Caco-2 (cell line): ENCODE results near the gene MEGF11. TPM values are rescaled to one million over a fixed set of nuclear protein-coding genes. Genes with fewer than 3 reads are reported as not detected.

Experiments used
- BruUV-seq: library from RNA; stranded (reverse); fragments of 400-500 nt; replicated peaks from 2 replicates; lab custom pipeline; 2021; lab: Mats Ljungman, UMichigan
- CTCF ChIA-PET: fragments of 300-600 bp; sonication (Branson Sonifier 250); formaldehyde crosslinking; loops from one replicate; lab custom pipeline; 2022; ENCODE audit warnings: antibody characterized with exemption; lab: Charles Lee
- POLR2A ChIA-PET: fragments of 300-600 bp; sonication (Branson Sonifier 250); formaldehyde crosslinking; loops from one replicate; lab custom pipeline; 2022; ENCODE audit warnings: antibody characterized with exemption; lab: Charles Lee
- DNase-seq, 2 experiments: peaks; one replicate each; pipeline versions ENCODE4 v3.0.0 to v3.0.0-alpha.2; 2020 to 2022
- H3K27me3 ChIP-seq: replicated peaks from 2 replicates; pipeline ENCODE4 v1.6.0; 2011; ENCODE audit warnings: low read length; ENCODE audit not compliant: control insufficient read depth, insufficient read depth
- H3K36me3 ChIP-seq: 2 replicates; pipeline ENCODE4 v1.5.1; 2011; ENCODE audit warnings: low read length; ENCODE audit not compliant: control insufficient read depth, insufficient read depth
- H3K4me1 ChIP-seq: fragments of 250-450 bp; sonication (Bioruptor Pico); 2 replicates; pipeline ENCODE4 v1.5.1; 2020; ENCODE audit warnings: mild to moderate bottlenecking
- H3K4me3 ChIP-seq: 2 replicates; pipeline ENCODE4 v1.5.1; 2011; ENCODE audit warnings: low read depth, mild to moderate bottlenecking, control low read depth, low read length
- H3K9me3 ChIP-seq: fragments of 250-450 bp; sonication (Bioruptor Pico); 2 replicates; pipeline ENCODE4 v1.5.1; 2020; ENCODE audit warnings: mild to moderate bottlenecking, moderate library complexity
- H3K27ac Mint-ChIP-seq: one replicate; pipeline ENCODE4 v1.8.0; 2022; ENCODE audit warnings: mixed read lengths; ENCODE audit not compliant: unreplicated experiment
- H3K27me3 Mint-ChIP-seq: one replicate; pipeline ENCODE4 v1.8.0; 2022; ENCODE audit warnings: mixed read lengths; ENCODE audit not compliant: insufficient read depth, unreplicated experiment
- H3K36me3 Mint-ChIP-seq: one replicate; pipeline ENCODE4 v1.8.0; 2022; ENCODE audit warnings: mild to moderate bottlenecking, mixed read lengths; ENCODE audit not compliant: insufficient read depth, unreplicated experiment
- H3K4me1 Mint-ChIP-seq: one replicate; pipeline ENCODE4 v1.8.0; 2022; ENCODE audit warnings: low read depth, mixed read lengths; ENCODE audit not compliant: unreplicated experiment
- H3K4me3 Mint-ChIP-seq: one replicate; pipeline ENCODE4 v1.8.0; 2022; ENCODE audit warnings: mild to moderate bottlenecking, moderate library complexity, mixed read lengths; ENCODE audit not compliant: unreplicated experiment
- H3K9me3 Mint-ChIP-seq: one replicate; pipeline ENCODE4 v1.8.0; 2022; ENCODE audit warnings: mixed read lengths; ENCODE audit not compliant: unreplicated experiment
- CTCF ChIP-seq, 2 experiments: fragments of 200-600 bp in 1 of 2; IDR thresholded peaks; 1 replicate in 1 of 2; 2 replicates in 1 of 2; pipeline versions ENCODE4 v1.5.1 to v1.8.0; 2011 to 2022; ENCODE audit warnings: antibody characterized with exemption in 1 of 2, control low read depth in 1 of 2, inconsistent platforms in 1 of 2, low read depth in 1 of 2, low read length in 1 of 2, mild to moderate bottlenecking in 1 of 2, moderate library complexity in 1 of 2; ENCODE audit not compliant: insufficient read depth in 1 of 2, severe bottlenecking in 1 of 2, unreplicated experiment in 1 of 2
- intact Hi-C: fragments of 100-400 bp; cut with micrococcal nuclease; formaldehyde crosslinking; loops from one replicate; pipeline ENCODE4 v1.10.0; 2022; ENCODE audit not compliant: unreplicated experiment
- total RNA-seq: library from RNA; stranded (reverse); gene quantifications from 2 replicates; pipeline ENCODE4 v1.2.3, GENCODE V29; 2022

Gene MEGF11
- total RNA-seq, 1 experiment from 2014 or later, result 0.66 TPM

GRCh38 chr15:66117841-66118240 lies 135.7 kb downstream of the MEGF11 start:
- no peaks in the 10 kb centered on the region for H3K4me1 ChIP-seq
- no peak overlapping the region for H3K4me3 ChIP-seq
- BruUV-seq, result no TSS peak
- POLR2A ChIA-PET, result no interaction called here
- no peaks in the 10 kb centered on the region for H3K36me3 Mint-ChIP-seq
- no peaks in the 10 kb centered on the region; the same call in 1 of the 2 replicates for H3K27me3 ChIP-seq
- H3K36me3 ChIP-seq, result no peaks in the 10 kb centered on the region
- CTCF ChIA-PET, result no interaction called here
- H3K9me3 ChIP-seq, result no peaks in the 10 kb centered on the region
- TF ChIP-seq CTCF (IDR thresholded peaks at IDR 0.05; ENCODE audit: insufficient read depth in 1 of 2, low read depth in 1 of 2, low read length in 1 of 2, severe bottlenecking in 1 of 2, unreplicated experiment in 1 of 2), result no peak
- intact Hi-C loops, result no loop called here
- H3K4me1 Mint-ChIP-seq, result no peaks in the 10 kb centered on the region
- DNase-seq, result no peak
- no peaks in the 10 kb centered on the region for H3K9me3 Mint-ChIP-seq
- H3K27ac Mint-ChIP-seq, result no peak overlapping the region
- H3K4me3 Mint-ChIP-seq, result no peak overlapping the region
- H3K27me3 Mint-ChIP-seq, result peaks cover 8% of the 10 kb centered on the region

GRCh38 chr15:66115568-66116206 lies 137.9 kb downstream of the MEGF11 start:
- Mint-ChIP-seq H3K27me3 (peaks cover 12% of the 10 kb centered on the region), H3K36me3 (no peaks in the 10 kb centered on the region), H3K27ac (no peak overlapping the region), H3K4me1 (no peaks in the 10 kb centered on the region), H3K9me3 (no peaks in the 10 kb centered on the region), H3K4me3 (no peak overlapping the region)
- no peak for DNase-seq
- intact Hi-C loops, result no loop called here
- CTCF ChIA-PET, result no interaction called here
- Histone ChIP-seq H3K9me3 (no peaks in the 10 kb centered on the region), H3K36me3 (no peaks in the 10 kb centered on the region), H3K4me3 (no peak overlapping the region), H3K4me1 (no peaks in the 10 kb centered on the region), H3K27me3 (no peaks in the 10 kb centered on the region)
- POLR2A ChIA-PET, result no interaction called here
- TF ChIP-seq CTCF (IDR thresholded peaks at IDR 0.05; ENCODE audit: insufficient read depth in 1 of 2, low read depth in 1 of 2, low read length in 1 of 2, severe bottlenecking in 1 of 2, unreplicated experiment in 1 of 2), result no peak
- no TSS peak for BruUV-seq

GRCh38 chr15:66114863-66115425 lies 138.6 kb downstream of the MEGF11 start:
- DNase-seq, result no peak
- H3K4me1 ChIP-seq, result no peaks in the 10 kb centered on the region
- no peak overlapping the region for H3K27ac Mint-ChIP-seq

More at GRCh38 chr15:66114863-66115425, 138.6 kb downstream of the MEGF11 start:
- Histone ChIP-seq H3K27me3 (no peaks in the 10 kb centered on the region; the same call in 1 of the 2 replicates), H3K9me3 (no peaks in the 10 kb centered on the region), H3K36me3 (no peaks in the 10 kb centered on the region), H3K4me3 (no peak overlapping the region)
- no peaks in the 10 kb centered on the region for H3K36me3 Mint-ChIP-seq
- ChIA-PET CTCF (interaction anchor here (0.7 kb wide), 1 partner anchor 14 kb away, joined by 3 read pairs; no protein-coding TSS in a partner anchor), POLR2A (no interaction called here)
- no peak for TF ChIP-seq CTCF (IDR thresholded peaks at IDR 0.05; ENCODE audit: insufficient read depth in 1 of 2, low read depth in 1 of 2, low read length in 1 of 2, severe bottlenecking in 1 of 2, unreplicated experiment in 1 of 2)
- BruUV-seq, result no TSS peak
- H3K27me3 Mint-ChIP-seq, result peaks cover 12% of the 10 kb centered on the region
- H3K9me3 Mint-ChIP-seq, result no peaks in the 10 kb centered on the region
- no peaks in the 10 kb centered on the region for H3K4me1 Mint-ChIP-seq
- no peak overlapping the region for H3K4me3 Mint-ChIP-seq
- intact Hi-C loops, result no loop called here
